ENCODE measurements around the gene MRPL49.
"Not testable (repeated sequence)": the region's sequence is repeated elsewhere in the genome, so short reads cannot be mapped to it uniquely, and the experiment has no call there.

MRPL49 gene

GRCh38 chr11:65167656-65168055 is 45.5 kb downstream of the MRPL49 start:
- Histone ChIP-seq H3K27me3 (ENCODE audit: control insufficient read depth in 2 of 2, insufficient read depth in 2 of 2, low read length in 2 of 2) (no peaks in the 10 kb centered on the region), H3K36me3 (ENCODE audit: control insufficient read depth in 2 of 2, insufficient read depth in 2 of 2, low read length in 2 of 2) (no peaks in the 10 kb centered on the region), H3K4me1 (ENCODE audit: control insufficient read depth in 2 of 2, insufficient read depth in 2 of 2, low read length in 2 of 2) (peaks cover 7% of the 10 kb centered on the region in 2 donors), H3K4me3 (ENCODE audit: low read length in 2 of 2) (no peak overlapping the region), H3K9me3 (ENCODE audit: control insufficient read depth in 2 of 2, low read length in 2 of 2) (no peaks in the 10 kb centered on the region), H3K27ac (ENCODE audit: low read depth in 2 of 2, low read length in 2 of 2) (no peak overlapping the region), H3K9ac (ENCODE audit: low read depth in 1 of 2, low read length in 2 of 2) (no peak overlapping the region)

GRCh38 chr11:65169164-65169641 is 47.1 kb downstream of the MRPL49 start:
- no peak overlapping the region for H3K9ac ChIP-seq (ENCODE audit: low read depth in 1 of 2, low read length in 2 of 2)
- no peak overlapping the region for H3K4me3 ChIP-seq (ENCODE audit: low read length in 2 of 2)
- H3K36me3 ChIP-seq (ENCODE audit: control insufficient read depth in 2 of 2, insufficient read depth in 2 of 2, low read length in 2 of 2) = no peaks in the 10 kb centered on the region
- H3K27me3 ChIP-seq (ENCODE audit: control insufficient read depth in 2 of 2, insufficient read depth in 2 of 2, low read length in 2 of 2) = no peaks in the 10 kb centered on the region
- peaks cover 7% of the 10 kb centered on the region in 2 donors for H3K4me1 ChIP-seq (ENCODE audit: control insufficient read depth in 2 of 2, insufficient read depth in 2 of 2, low read length in 2 of 2)
- no peak overlapping the region for H3K27ac ChIP-seq (ENCODE audit: low read depth in 2 of 2, low read length in 2 of 2)
- no peaks in the 10 kb centered on the region for H3K9me3 ChIP-seq (ENCODE audit: control insufficient read depth in 2 of 2, low read length in 2 of 2)

- Histone ChIP-seq H3K4me1 (ENCODE audit: control insufficient read depth in 2 of 2, insufficient read depth in 2 of 2, low read length in 2 of 2) (peaks cover 7% of the 10 kb centered on the region in 2 donors), H3K27ac (ENCODE audit: low read depth in 2 of 2, low read length in 2 of 2) (no peak within 1 kb of the TSS), H3K9me3 (ENCODE audit: control insufficient read depth in 2 of 2, low read length in 2 of 2) (no peaks in the 10 kb centered on the region), H3K27me3 (ENCODE audit: control insufficient read depth in 2 of 2, insufficient read depth in 2 of 2, low read length in 2 of 2) (no peaks in the 10 kb centered on the region), H3K36me3 (ENCODE audit: control insufficient read depth in 2 of 2, insufficient read depth in 2 of 2, low read length in 2 of 2) (no peaks in the 10 kb centered on the region), H3K9ac (ENCODE audit: low read depth in 1 of 2, low read length in 2 of 2) (no peak within 1 kb of the TSS), H3K4me3 (ENCODE audit: low read length in 2 of 2) (no peak within 1 kb of the TSS)
These were observed 48.0 kb downstream of the MRPL49 start, which contains the start of gene SPDYC for GRCh38 chr11:65170058-65170534. TSS of gene SPDYC (plus strand) at chr11:65170233. CDS start at chr11:65171358, 1,125 bp downstream.

GRCh38 chr11:65172600-65172999 is 50.5 kb downstream of the MRPL49 start:
- Histone ChIP-seq H3K36me3 (ENCODE audit: control insufficient read depth in 2 of 2, insufficient read depth in 2 of 2, low read length in 2 of 2) (no peaks in the 10 kb centered on the region), H3K9ac (ENCODE audit: low read depth in 1 of 2, low read length in 2 of 2) (no peak overlapping the region), H3K27ac (ENCODE audit: low read depth in 2 of 2, low read length in 2 of 2) (no peak overlapping the region), H3K4me3 (ENCODE audit: low read length in 2 of 2) (no peak overlapping the region), H3K4me1 (ENCODE audit: control insufficient read depth in 2 of 2, insufficient read depth in 2 of 2, low read length in 2 of 2) (no peaks in the 10 kb centered on the region), H3K9me3 (ENCODE audit: control insufficient read depth in 2 of 2, low read length in 2 of 2) (no peaks in the 10 kb centered on the region), H3K27me3 (ENCODE audit: control insufficient read depth in 2 of 2, insufficient read depth in 2 of 2, low read length in 2 of 2) (no peaks in the 10 kb centered on the region)

GRCh38 chr11:65174571-65175010 is 52.5 kb downstream of the MRPL49 start:
- not testable (repeated sequence) for H3K36me3 ChIP-seq (ENCODE audit: control insufficient read depth in 2 of 2, insufficient read depth in 2 of 2, low read length in 2 of 2); H3K27ac ChIP-seq (ENCODE audit: low read depth in 2 of 2, low read length in 2 of 2); H3K9ac ChIP-seq (ENCODE audit: low read depth in 1 of 2, low read length in 2 of 2); H3K4me1 ChIP-seq (ENCODE audit: control insufficient read depth in 2 of 2, insufficient read depth in 2 of 2, low read length in 2 of 2); H3K4me3 ChIP-seq (ENCODE audit: low read length in 2 of 2); H3K9me3 ChIP-seq (ENCODE audit: control insufficient read depth in 2 of 2, low read length in 2 of 2); H3K27me3 ChIP-seq (ENCODE audit: control insufficient read depth in 2 of 2, insufficient read depth in 2 of 2, low read length in 2 of 2)
